GM18873 (cell line): ENCODE measurements around the gene TPCN1.

Experiments used
- ATAC-seq: cut with Tn5 transposase; IDR thresholded peaks from one replicate; pipeline ENCODE4 v1.9.1; 2021; ENCODE audit warnings: mild to moderate bottlenecking, moderate library complexity, moderate number of reproducible peaks; ENCODE audit not compliant: unreplicated experiment, low FRiP score

TPCN1 gene

GRCh38 chr12:113253532-113254285 lies 32.4 kb downstream of the TPCN1 start:
- ATAC-seq = no peak

GRCh38 chr12:113254298-113254697 lies 33.0 kb downstream of the TPCN1 start:
- no peak for ATAC-seq

GRCh38 chr12:113257564-113257963 lies 36.3 kb downstream of the TPCN1 start:
- ATAC-seq = no peak

GRCh38 chr12:113260127-113260526 lies 38.9 kb downstream of the TPCN1 start:
- ATAC-seq = no peak

- no peak for ATAC-seq
These were observed 39.5 kb downstream of the TPCN1 start for GRCh38 chr12:113260636-113261300.

- no peak for ATAC-seq
These were observed 40.7 kb downstream of the TPCN1 start for GRCh38 chr12:113261847-113262470.

- no peak for ATAC-seq
These were observed 41.4 kb downstream of the TPCN1 start for GRCh38 chr12:113262710-113263109.

- ATAC-seq = no peak
These were observed 42.2 kb downstream of the TPCN1 start for GRCh38 chr12:113263431-113263963.

GRCh38 chr12:113266106-113266895 lies 45.0 kb downstream of the TPCN1 start:
- no peak for ATAC-seq

GRCh38 chr12:113267621-113268020 lies 46.4 kb downstream of the TPCN1 start:
- ATAC-seq = no peak

- ATAC-seq = no peak
These were observed 46.9 kb downstream of the TPCN1 start for GRCh38 chr12:113268136-113268535.

- no peak for ATAC-seq
These were observed 47.4 kb downstream of the TPCN1 start for GRCh38 chr12:113268621-113269020.

GRCh38 chr12:113269257-113269943 lies 48.1 kb downstream of the TPCN1 start:
- ATAC-seq = no peak

- no peak for ATAC-seq
These were observed 49.4 kb downstream of the TPCN1 start for GRCh38 chr12:113270709-113271009.

- ATAC-seq = no peak
These were observed 50.2 kb downstream of the TPCN1 start for GRCh38 chr12:113271466-113271852.

GRCh38 chr12:113271853-113272561 lies 50.7 kb downstream of the TPCN1 start:
- ATAC-seq = no peak

GRCh38 chr12:113273053-113273725 lies 51.9 kb downstream of the TPCN1 start:
- no peak for ATAC-seq

GRCh38 chr12:113274848-113275247 lies 53.6 kb downstream of the TPCN1 start:
- ATAC-seq = no peak

GRCh38 chr12:113276306-113276705 lies 55.0 kb downstream of the TPCN1 start:
- no peak for ATAC-seq
